HepG2 (cell line): ENCODE data around the gene SLC6A7. TPM values are rescaled to one million over a fixed set of nuclear protein-coding genes. Genes with fewer than 3 reads are reported as not detected.

ENCODE experiments used
- AGO1 ChIP-seq: fragments of 200-400 bp; formaldehyde crosslinking; IDR thresholded peaks from 2 replicates; pipeline ENCODE4 v1.6.1; 2017; ENCODE audit warnings: mild to moderate bottlenecking, low read depth, low read length, moderate library complexity; ENCODE audit not compliant: poor library complexity, severe bottlenecking
- AGO2 ChIP-seq: fragments of 200-400 bp; formaldehyde crosslinking; optimal IDR thresholded peaks from 2 replicates; pipeline ENCODE3; 2017; ENCODE audit warnings: mild to moderate bottlenecking, low read depth, low read length, moderate library complexity
- ARHGAP35 ChIP-seq: sonication (generic); formaldehyde crosslinking; IDR thresholded peaks from 2 replicates; pipeline ENCODE4 v1.9.0; 2022; ENCODE audit warnings: mild to moderate bottlenecking, inconsistent platforms, moderate library complexity, missing genetic modification reagents, borderline replicate concordance
- ATF1 ChIP-seq: IDR thresholded peaks from 2 replicates; pipeline ENCODE4 v1.6.1; 2016; ENCODE audit warnings: mild to moderate bottlenecking, control low read depth
- ATF7 ChIP-seq, 2 experiments: fragments of 450-650 bp in 1 of 2; sonication (generic) in 1 of 2; formaldehyde crosslinking in 1 of 2; IDR thresholded peaks; 2 replicates each; pipeline versions ENCODE4 v1.4.0 to v1.6.1; 2016 to 2020; ENCODE audit warnings: antibody characterized with exemption in 1 of 2, mild to moderate bottlenecking in 1 of 2, missing genetic modification reagents in 1 of 2
- EED ChIP-seq: sonication (generic); formaldehyde crosslinking; IDR thresholded peaks from 2 replicates; pipeline ENCODE4 v1.5.0; 2020; ENCODE audit warnings: mild to moderate bottlenecking, missing genetic modification reagents
- GPN1 ChIP-seq: sonication (generic); formaldehyde crosslinking; IDR thresholded peaks from 2 replicates; pipeline ENCODE4 v1.5.1; 2020; ENCODE audit warnings: missing genetic modification reagents, borderline replicate concordance
- HIVEP1 ChIP-seq: sonication (generic); formaldehyde crosslinking; IDR thresholded peaks from 2 replicates; pipeline ENCODE4 v1.4.0; 2020; ENCODE audit warnings: mild to moderate bottlenecking, missing genetic modification reagents
- HMG20A ChIP-seq: IDR thresholded peaks from 2 replicates; pipeline ENCODE4 v1.6.1; 2016; ENCODE audit warnings: borderline replicate concordance
- HOXA3 ChIP-seq: sonication (generic); formaldehyde crosslinking; IDR thresholded peaks from 2 replicates; pipeline ENCODE4 v1.5.0; 2020; ENCODE audit warnings: missing genetic modification reagents
- IKZF1 ChIP-seq: fragments of 450-650 bp; IDR thresholded peaks from 2 replicates; pipeline ENCODE4 v1.7.1; 2016
- JDP2 ChIP-seq: sonication (generic); formaldehyde crosslinking; IDR thresholded peaks from 2 replicates; pipeline ENCODE4 v1.8.1; 2022; ENCODE audit warnings: missing genetic modification reagents, borderline replicate concordance
- KLF15 ChIP-seq: sonication (generic); formaldehyde crosslinking; IDR thresholded peaks from 2 replicates; pipeline ENCODE4 v1.8.1; 2023; ENCODE audit warnings: borderline replicate concordance, mild to moderate bottlenecking, inconsistent platforms, missing genetic modification reagents, mixed read lengths
- KMT2A ChIP-seq: sonication (generic); formaldehyde crosslinking; IDR thresholded peaks from 2 replicates; pipeline ENCODE4 v1.4.0; 2020; ENCODE audit warnings: missing genetic modification reagents
- MEIS1 ChIP-seq: sonication (generic); formaldehyde crosslinking; IDR thresholded peaks from 2 replicates; pipeline ENCODE4 v1.9.0; 2021; ENCODE audit warnings: mild to moderate bottlenecking, missing genetic modification reagents, moderate library complexity, borderline replicate concordance
- NFYC ChIP-seq: IDR thresholded peaks from 2 replicates; pipeline ENCODE4 v1.6.1; 2016; ENCODE audit warnings: missing genetic modification reagents, missing compliant biosample characterization
- NONO ChIP-seq, 2 experiments: fragments of 450-650 bp in 1 of 2; sonication (generic) in 1 of 2; formaldehyde crosslinking in 1 of 2; IDR thresholded peaks in 1 of 2; conservative IDR thresholded peaks in 1 of 2; 2 replicates each; pipeline versions ENCODE4 v1.6.1 to v1.8.0; 2017 to 2022; ENCODE audit warnings: mild to moderate bottlenecking in 1 of 2, missing genetic modification reagents in 1 of 2, moderate library complexity in 1 of 2
- PCBP1 ChIP-seq: fragments of 200-400 bp; formaldehyde crosslinking; IDR thresholded peaks from 2 replicates; pipeline ENCODE4 v1.6.1; 2017; ENCODE audit warnings: mild to moderate bottlenecking, low read depth, low read length, borderline replicate concordance
- POLR2AphosphoS2 ChIP-seq: IDR thresholded peaks from 2 replicates; pipeline ENCODE4 v1.6.1; 2011; ENCODE audit warnings: low read depth, low read length, improper control_type of control experiment
- POLR2G ChIP-seq: fragments of 200-400 bp; formaldehyde crosslinking; IDR thresholded peaks from 2 replicates; pipeline ENCODE4 v1.6.1; 2018; ENCODE audit warnings: mild to moderate bottlenecking, low read depth, low read length, moderate library complexity
- SNAI1 ChIP-seq: sonication (generic); formaldehyde crosslinking; IDR thresholded peaks from 2 replicates; pipeline ENCODE4 v1.5.0; 2020; ENCODE audit warnings: mild to moderate bottlenecking, missing genetic modification reagents, borderline replicate concordance
- SPEN ChIP-seq: sonication (generic); formaldehyde crosslinking; IDR thresholded peaks from 2 replicates; pipeline ENCODE4 v1.5.1; 2020; ENCODE audit warnings: low read depth, mild to moderate bottlenecking, missing genetic modification reagents
- STAG1 ChIP-seq: sonication (generic); formaldehyde crosslinking; IDR thresholded peaks from 2 replicates; pipeline ENCODE4 v1.4.0; 2020; ENCODE audit warnings: missing genetic modification reagents
- TAF15 ChIP-seq: fragments of 200-400 bp; formaldehyde crosslinking; IDR thresholded peaks from one replicate; pipeline ENCODE4 v1.6.1; 2018; ENCODE audit warnings: mild to moderate bottlenecking, low read depth, low read length; ENCODE audit not compliant: poor library complexity, severe bottlenecking
- TCF7 ChIP-seq: sonication (generic); IDR thresholded peaks from 2 replicates; pipeline ENCODE4 v1.6.1; 2016; ENCODE audit warnings: antibody characterized with exemption, low read depth
- ZBTB21 ChIP-seq: sonication (generic); formaldehyde crosslinking; IDR thresholded peaks from 2 replicates; pipeline ENCODE4 v1.4.0; 2020; ENCODE audit warnings: missing genetic modification reagents
- ZNF160 ChIP-seq: sonication (generic); formaldehyde crosslinking; IDR thresholded peaks from 2 replicates; pipeline ENCODE4 v1.8.0; 2022; ENCODE audit warnings: mild to moderate bottlenecking, inconsistent platforms, missing genetic modification reagents
- ZNF367 ChIP-seq: sonication (generic); formaldehyde crosslinking; IDR thresholded peaks from 2 replicates; pipeline ENCODE4 v1.4.0; 2020; ENCODE audit warnings: missing genetic modification reagents, borderline replicate concordance
- ZNF607 ChIP-seq: sonication (generic); formaldehyde crosslinking; IDR thresholded peaks from 2 replicates; pipeline ENCODE4 v1.5.1; 2020; ENCODE audit warnings: missing genetic modification reagents, mild to moderate bottlenecking, borderline replicate concordance
- ZNF7 ChIP-seq: IDR thresholded peaks from 2 replicates; pipeline ENCODE4 v1.6.1; 2016; ENCODE audit warnings: missing biosample characterization, missing genetic modification reagents
- ZNF792 ChIP-seq: IDR thresholded peaks from 2 replicates; pipeline ENCODE4 v1.6.1; 2016
- polyA plus RNA-seq, 8 experiments: library from polyadenylated mRNA; depleted of rRNA in 3 of 8; stranded (reverse) in 7 of 8; unstranded in 1 of 8; fragments of >200 nt; fragmentation: Illumina TruSeq in 4 of 8; extraction: Trizol in 4 of 8; gene quantifications; 2 replicates each; pipeline versions ENCODE4 v1.2.1 to v1.2.3, GENCODE V29; 2011 to 2016; ENCODE audit warnings: low read depth in 4 of 8, missing spikeins in 1 of 8, mixed read lengths in 1 of 8; ENCODE audit not compliant: insufficient read depth in 1 of 8
- total RNA-seq, 5 experiments: library from RNA; depleted of rRNA; stranded (reverse); fragments of >200 nt; fragmentation: Illumina TruSeq; extraction: Trizol; gene quantifications; 2 replicates each; pipeline ENCODE4 v1.2.3, GENCODE V29; 2016; ENCODE audit warnings: low read depth in 1 of 5
- TF ChIP-seq, protein P1 (sequence below): sonication (generic); formaldehyde crosslinking; IDR thresholded peaks from 2 replicates; pipeline ENCODE4 v1.4.0; 2020; ENCODE audit warnings: low read depth, mild to moderate bottlenecking, missing genetic modification reagents

The SLC6A7 gene
- total and polyA plus RNA-seq, 2 of the 13 experiments (the other 11 are each of a cell fraction or from before 2014, with no cell fraction given), result not detected

DNA sequence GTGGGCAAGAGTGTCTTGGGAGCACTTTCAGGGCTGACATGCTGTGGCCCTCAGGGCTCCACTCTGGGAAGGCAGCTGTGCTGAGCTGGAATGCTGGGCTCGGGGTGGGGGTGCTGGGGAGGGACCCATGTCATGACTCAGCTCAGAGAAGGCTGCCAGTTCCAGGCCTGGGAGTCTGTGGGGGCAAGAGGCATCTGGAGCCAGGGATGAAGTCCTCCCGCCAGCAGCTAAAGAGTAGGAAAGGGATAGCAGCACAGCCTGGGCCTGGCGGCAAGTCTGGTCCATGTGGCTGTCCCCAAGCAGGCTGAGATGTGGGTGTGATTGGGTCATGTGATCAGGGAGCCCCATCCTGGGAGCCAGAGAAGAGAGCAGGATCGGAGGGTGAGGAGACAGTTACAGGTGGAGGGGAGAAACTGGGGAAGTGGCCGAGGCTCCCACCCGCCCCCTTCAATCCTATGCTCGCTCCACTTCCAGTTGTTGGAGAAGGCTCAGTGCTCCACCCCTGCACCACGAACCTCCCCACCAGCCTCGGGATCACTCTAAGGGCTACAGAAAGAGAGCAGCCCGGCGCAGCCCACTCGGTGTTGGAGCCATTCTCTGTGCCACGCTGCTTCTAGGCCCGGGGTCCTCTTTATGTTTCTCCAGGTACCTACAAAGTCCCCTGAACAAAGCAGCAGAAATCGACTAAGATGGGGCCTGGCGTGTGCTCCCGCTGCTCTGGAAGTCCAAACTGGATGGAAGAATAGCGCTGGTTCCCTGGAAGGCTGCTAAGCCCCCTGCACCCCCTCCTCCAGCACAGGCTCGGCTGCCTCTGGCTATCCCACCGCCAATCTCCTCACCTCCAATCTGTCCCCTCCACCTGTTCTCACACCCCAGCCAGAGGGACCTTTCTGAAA is 46.3 kb upstream of the SLC6A7 start (continued):
- TF ChIP-seq KMT2A (CRISPR knock-in tag), result no peak
- no peak for TF ChIP-seq ZBTB21
- no peak for TF ChIP-seq STAG1 (CRISPR knock-in tag)
- no peak for TF ChIP-seq AGO2
- no peak for TF ChIP-seq HOXA3 (CRISPR knock-in tag)
- TF ChIP-seq ZNF367 (CRISPR knock-in tag), result no peak
- TF ChIP-seq KLF15 (CRISPR knock-in tag), result no peak
- no peak for TF ChIP-seq ZNF607
- peak; percentile 16; the same call in 1 of the 2 replicates for TF ChIP-seq ARHGAP35 (CRISPR knock-in tag)
- TF ChIP-seq GPN1 (CRISPR knock-in tag), result no peak
- no peak for TF ChIP-seq ZNF7 (CRISPR knock-in tag)
- no peak for TF ChIP-seq TCF7
- no peak for TF ChIP-seq TAF15
- TF ChIP-seq POLR2G, result peak; percentile 56
- no peak for TF ChIP-seq HMG20A (CRISPR knock-in tag)
- TF ChIP-seq POLR2AphosphoS2, result no peak
- no peak for TF ChIP-seq MEIS1 (CRISPR knock-in tag)
- peak; percentile 56; the same call in 1 of the 2 replicates for TF ChIP-seq SPEN (CRISPR knock-in tag)
- TF ChIP-seq SNAI1 (CRISPR knock-in tag), result no peak
- TF ChIP-seq EED (CRISPR knock-in tag), result no peak
- no peak for TF ChIP-seq AGO1
- no peak for TF ChIP-seq PCBP1
- no peak for TF ChIP-seq JDP2 (CRISPR knock-in tag)
- TF ChIP-seq NONO (IDR thresholded peaks at IDR 0.05), result no peak
- no peak for TF ChIP-seq NONO (CRISPR knock-in tag; conservative IDR thresholded peaks at IDR 0.05)
- TF ChIP-seq ATF1 (CRISPR knock-in tag), result no peak
- TF ChIP-seq HIVEP1 (CRISPR knock-in tag), result 0 out of 2 replicates have a peak, but pooled peaks have one; percentile 19
- TF ChIP-seq, protein P1, sequence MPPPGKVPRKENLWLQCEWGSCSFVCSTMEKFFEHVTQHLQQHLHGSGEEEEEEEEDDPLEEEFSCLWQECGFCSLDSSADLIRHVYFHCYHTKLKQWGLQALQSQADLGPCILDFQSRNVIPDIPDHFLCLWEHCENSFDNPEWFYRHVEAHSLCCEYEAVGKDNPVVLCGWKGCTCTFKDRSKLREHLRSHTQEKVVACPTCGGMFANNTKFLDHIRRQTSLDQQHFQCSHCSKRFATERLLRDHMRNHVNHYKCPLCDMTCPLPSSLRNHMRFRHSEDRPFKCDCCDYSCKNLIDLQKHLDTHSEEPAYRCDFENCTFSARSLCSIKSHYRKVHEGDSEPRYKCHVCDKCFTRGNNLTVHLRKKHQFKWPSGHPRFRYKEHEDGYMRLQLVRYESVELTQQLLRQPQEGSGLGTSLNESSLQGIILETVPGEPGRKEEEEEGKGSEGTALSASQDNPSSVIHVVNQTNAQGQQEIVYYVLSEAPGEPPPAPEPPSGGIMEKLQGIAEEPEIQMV, result no peak
- TF ChIP-seq ZNF160 (CRISPR knock-in tag), result no peak
- TF ChIP-seq ZNF792 (CRISPR knock-in tag), result no peak; the same call in 1 of the 2 replicates
- TF ChIP-seq NFYC, result no peak
- no peak for TF ChIP-seq ATF7 (IDR thresholded peaks at IDR 0.05)
- TF ChIP-seq ATF7 (CRISPR knock-in tag; IDR thresholded peaks at IDR 0.05), result 0 out of 2 replicates have a peak, but pooled peaks have one; percentile 12
- TF ChIP-seq IKZF1, result no peak
